Activated T-cell treated with anti-CD3 and anti-CD28 coated beads, Interleukin-2, amount 50 U/mL, for 72 hours (primary cell): ENCODE data around the gene NAA60. TPM values are rescaled to one million over a fixed set of nuclear protein-coding genes. Genes with fewer than 3 reads are reported as not detected.

Experiments
- ATAC-seq, 2 donors: fragments of 150-1000 bp; cut with Tn5 transposase; replicated peaks in 1 of 2; 2 replicates each; pipeline ENCODE4 v1.10.0; 2021; ENCODE audit warnings: moderate library complexity in 2 of 2, mild to moderate bottlenecking in 1 of 2
- DNase-seq, 2 donors: peaks; one replicate each; pipeline ENCODE4 v3.0.0; 2021 to 2022; ENCODE audit warnings: mixed read lengths in 1 of 2
- H3K27ac Mint-ChIP-seq: one replicate; pipeline ENCODE4 v1.8.0; 2022; ENCODE audit warnings: mild to moderate bottlenecking, moderate library complexity, mixed read lengths
- H3K27me3 Mint-ChIP-seq: one replicate; pipeline ENCODE4 v1.8.0; 2022; ENCODE audit warnings: low read depth, mixed read lengths
- H3K36me3 Mint-ChIP-seq, 2 donors: one replicate each; pipeline ENCODE4 v1.8.0; 2022; ENCODE audit warnings: mixed read lengths in 2 of 2, mild to moderate bottlenecking in 1 of 2; ENCODE audit not compliant: insufficient read depth in 2 of 2
- H3K4me1 Mint-ChIP-seq: one replicate; pipeline ENCODE4 v1.8.0; 2022; ENCODE audit warnings: low read depth, mixed read lengths
- H3K4me3 Mint-ChIP-seq, 2 donors: one replicate each; pipeline ENCODE4 v1.8.0; 2022; ENCODE audit warnings: mild to moderate bottlenecking in 2 of 2, mixed read lengths in 2 of 2, moderate library complexity in 2 of 2
- H3K9me3 Mint-ChIP-seq, 2 donors: one replicate each; pipeline ENCODE4 v1.8.0; 2022; ENCODE audit warnings: mixed read lengths in 2 of 2
- total RNA-seq, 2 donors: library from RNA; stranded (reverse); gene quantifications; one replicate each; pipeline ENCODE4 v1.2.3, GENCODE V29; 2022

Gene NAA60
- 10 to 100 TPM; 58.5 to 69.7 TPM for total RNA-seq

DNA sequence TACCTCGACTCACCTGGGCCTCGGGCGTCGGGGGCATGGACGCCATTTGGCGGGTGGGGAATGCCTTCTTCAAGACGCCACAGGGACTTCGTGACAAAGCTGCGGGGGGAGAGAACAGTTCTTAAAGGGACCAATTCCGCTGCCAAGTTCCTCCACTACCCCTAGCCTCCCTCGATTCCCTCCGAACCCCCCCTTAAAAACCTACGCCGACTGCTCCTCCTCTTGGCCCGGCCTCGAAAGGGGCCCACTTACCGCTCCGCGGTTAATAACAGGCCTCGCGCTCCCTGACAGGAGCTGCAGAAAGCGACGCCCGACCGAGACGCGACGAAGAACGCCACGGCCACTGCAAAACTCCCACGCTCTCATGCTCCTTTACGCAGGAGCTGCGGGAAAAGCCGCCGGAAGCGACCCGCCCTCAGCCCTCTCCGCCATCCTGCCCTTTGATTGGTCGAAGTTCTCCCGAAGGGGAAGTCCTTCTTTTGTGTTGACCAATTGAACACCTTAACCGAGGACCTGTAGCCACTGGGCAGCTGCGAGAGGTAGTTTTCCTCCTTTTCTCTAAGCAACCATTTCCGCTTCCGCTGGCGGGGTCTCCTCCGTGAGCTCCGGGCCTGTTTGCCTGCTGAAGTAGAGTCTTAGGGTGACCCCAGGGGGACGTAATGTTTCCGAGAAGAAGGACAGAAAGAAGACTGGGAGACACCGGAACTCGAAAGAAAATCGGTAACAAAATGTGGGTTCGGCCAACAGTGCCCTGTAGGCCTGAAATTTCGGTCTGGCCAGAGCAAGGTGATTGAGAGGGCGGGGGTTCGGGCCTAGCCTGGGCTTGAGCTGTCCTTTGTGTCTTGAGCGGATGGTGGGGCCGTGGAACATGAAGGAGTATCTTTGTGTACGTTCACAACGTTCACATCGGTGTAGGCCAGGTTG lies at the start of gene NAA60, which contains the start of gene ZNF597:
Gene NAA60, plus strand, starts transcription at position 573 of the 924 bp plus-strand sequence. CDS start 32,548 bp downstream, outside the sequence.
Gene ZNF597, minus strand, starts transcription at position 397 of the 924 bp plus-strand sequence. Its CDS starts 351 bp downstream, at position 46.
- H3K4me1 Mint-ChIP-seq, result peaks cover 13% of the 10 kb centered on the region
- peak within 1 kb of the TSS; percentile 95 to 99 for H3K4me3 Mint-ChIP-seq
- H3K27ac Mint-ChIP-seq, result peak within 1 kb of the TSS; percentile 99
- H3K36me3 Mint-ChIP-seq, result peaks cover 23 to 26% of the 10 kb centered on the region in 2 donors
- ATAC-seq (peak; percentile 91 to 92), DNase-seq (peak; percentile 82 to 89)
- H3K9me3 Mint-ChIP-seq, result peaks cover 3 to 4% of the 10 kb centered on the region in 2 donors
- H3K27me3 Mint-ChIP-seq, result no peaks in the 10 kb centered on the region

DNA sequence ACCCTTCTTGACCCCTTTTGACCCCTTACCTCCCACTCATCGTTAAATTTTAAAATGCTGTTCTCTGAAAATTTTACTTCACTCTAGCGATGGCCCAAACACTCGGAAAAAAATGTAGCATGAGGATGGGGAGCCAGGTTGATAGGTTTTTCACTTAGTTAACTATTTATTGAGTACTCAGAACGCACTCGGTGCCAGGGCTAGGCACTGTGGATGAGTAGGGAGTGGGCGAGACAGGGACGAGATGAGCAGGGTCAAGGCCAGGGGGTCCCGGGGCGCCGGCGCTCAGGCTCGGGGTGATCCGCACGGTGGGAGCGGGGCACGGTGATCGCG lies 43.1 kb upstream of the NAA60 start:
- peak; percentile 40 to 43 for ATAC-seq
- peak overlapping the region; percentile 86 to 99 for H3K4me3 Mint-ChIP-seq
- H3K36me3 Mint-ChIP-seq, result peaks cover 48 to 70% of the 10 kb centered on the region in 2 donors
- no peak for DNase-seq
- no peaks in the 10 kb centered on the region for H3K27me3 Mint-ChIP-seq
- peaks cover 18 to 25% of the 10 kb centered on the region in 2 donors for H3K9me3 Mint-ChIP-seq
- peaks cover 52% of the 10 kb centered on the region for H3K4me1 Mint-ChIP-seq
- H3K27ac Mint-ChIP-seq, result peak overlapping the region; percentile 88

DNA sequence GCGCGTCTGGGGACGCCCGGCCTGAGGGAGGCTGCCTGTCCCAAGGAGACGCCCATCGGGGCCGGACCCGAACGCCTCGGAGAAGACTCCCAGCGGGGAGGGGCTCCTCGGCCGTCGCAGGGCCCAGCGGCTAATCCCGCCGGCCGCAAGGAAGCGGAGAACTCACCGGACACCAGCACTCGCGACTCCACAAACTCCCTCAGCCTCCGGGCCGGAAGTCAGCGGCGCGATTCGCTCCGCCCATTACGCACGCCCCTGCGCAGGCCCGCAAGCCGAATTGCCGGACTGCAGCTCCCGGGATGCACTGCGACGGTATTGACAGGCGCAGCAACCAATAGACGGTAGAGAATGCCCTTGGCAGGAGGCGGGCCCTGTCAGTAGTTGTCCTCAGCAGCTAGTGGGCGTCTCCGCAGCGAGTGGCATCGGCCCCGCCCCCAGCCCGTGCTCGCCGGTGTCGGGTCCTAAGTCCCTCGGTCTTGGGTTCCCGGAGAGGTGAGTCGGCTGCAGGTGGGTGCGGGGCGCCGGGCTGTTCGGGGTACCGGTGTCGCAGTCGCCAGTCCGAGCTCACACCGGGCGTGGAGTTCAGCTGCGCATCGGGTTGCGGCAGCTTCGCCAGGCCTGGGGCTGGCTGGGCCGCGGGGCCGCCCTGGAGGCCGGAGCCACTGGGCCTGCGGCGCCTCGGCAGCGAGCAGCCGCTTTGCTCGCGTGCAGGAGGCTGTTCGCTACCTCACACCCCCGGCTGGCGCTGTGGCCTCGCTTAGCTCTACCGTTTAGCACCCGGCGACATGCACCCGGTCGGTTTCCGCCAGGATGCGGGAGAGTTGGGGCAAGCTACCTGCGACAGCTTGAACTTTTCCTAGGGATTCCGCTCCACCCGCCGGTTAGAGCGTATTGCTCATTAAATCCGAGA lies 42.4 kb upstream of the NAA60 start, which contains the start of the genes ZNF174 and ZSCAN32:
Gene ZNF174, plus strand, starts transcription at position 437 of the 910 bp plus-strand sequence. CDS start 790 bp downstream, outside the sequence.
Gene ZSCAN32, minus strand, starts transcription at position 226 of the 910 bp plus-strand sequence. CDS start 3,447 bp downstream, outside the sequence.
- DNase-seq (peak; percentile 98 to 99), ATAC-seq (peak; percentile 98)
- no peaks in the 10 kb centered on the region for H3K27me3 Mint-ChIP-seq
- peak within 1 kb of the TSS; percentile 88 for H3K27ac Mint-ChIP-seq
- H3K4me1 Mint-ChIP-seq, result peaks cover 49% of the 10 kb centered on the region
- peak within 1 kb of the TSS; percentile 86 to 99 for H3K4me3 Mint-ChIP-seq
- H3K9me3 Mint-ChIP-seq, result peaks cover 18 to 26% of the 10 kb centered on the region in 2 donors
- peaks cover 49 to 68% of the 10 kb centered on the region in 2 donors for H3K36me3 Mint-ChIP-seq

- ATAC-seq (no peak), DNase-seq (no peak)
- Mint-ChIP-seq H3K36me3 (peaks cover 49 to 68% of the 10 kb centered on the region in 2 donors), H3K4me3 (peak overlapping the region; percentile 86 to 99), H3K27ac (peak overlapping the region; percentile 69), H3K27me3 (no peaks in the 10 kb centered on the region), H3K4me1 (peaks cover 43% of the 10 kb centered on the region), H3K9me3 (peaks cover 11 to 25% of the 10 kb centered on the region in 2 donors)
Measured at GRCh38 chr16:3401719-3402397, 41.6 kb upstream of the NAA60 start.

DNA sequence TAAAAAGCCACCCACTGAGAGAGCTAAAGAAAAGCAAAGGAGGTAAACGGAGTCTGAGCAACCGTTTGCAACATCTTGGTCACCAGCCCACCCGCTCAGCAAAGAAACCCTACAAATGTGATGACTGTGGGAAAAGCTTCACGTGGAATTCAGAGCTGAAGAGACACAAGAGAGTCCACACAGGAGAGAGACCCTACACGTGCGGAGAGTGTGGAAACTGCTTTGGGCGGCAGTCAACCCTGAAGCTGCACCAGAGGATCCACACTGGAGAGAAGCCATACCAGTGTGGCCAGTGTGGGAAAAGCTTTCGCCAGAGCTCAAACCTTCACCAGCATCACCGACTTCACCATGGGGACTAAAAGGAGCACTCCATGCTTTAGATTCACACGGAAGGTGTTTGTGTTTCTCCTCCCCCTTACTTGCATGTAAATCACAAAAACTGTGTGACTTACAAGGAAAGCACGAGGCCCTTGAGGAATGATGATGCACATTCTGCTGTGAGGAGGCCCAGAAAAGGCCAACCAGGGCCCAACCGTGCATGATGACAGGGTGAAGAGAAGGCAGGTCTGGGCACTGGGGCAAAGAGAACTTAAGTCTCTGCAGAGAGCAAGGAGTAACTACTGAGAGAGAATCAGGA lies 34.8 kb upstream of the NAA60 start:
- Mint-ChIP-seq H3K4me1 (no peaks in the 10 kb centered on the region), H3K27me3 (no peaks in the 10 kb centered on the region), H3K36me3 (peaks cover 56 to 70% of the 10 kb centered on the region in 2 donors), H3K9me3 (peaks cover 10 to 42% of the 10 kb centered on the region in 2 donors), H3K4me3 (no peak overlapping the region), H3K27ac (no peak overlapping the region)
- no peak for ATAC-seq
- DNase-seq, result no peak

DNA sequence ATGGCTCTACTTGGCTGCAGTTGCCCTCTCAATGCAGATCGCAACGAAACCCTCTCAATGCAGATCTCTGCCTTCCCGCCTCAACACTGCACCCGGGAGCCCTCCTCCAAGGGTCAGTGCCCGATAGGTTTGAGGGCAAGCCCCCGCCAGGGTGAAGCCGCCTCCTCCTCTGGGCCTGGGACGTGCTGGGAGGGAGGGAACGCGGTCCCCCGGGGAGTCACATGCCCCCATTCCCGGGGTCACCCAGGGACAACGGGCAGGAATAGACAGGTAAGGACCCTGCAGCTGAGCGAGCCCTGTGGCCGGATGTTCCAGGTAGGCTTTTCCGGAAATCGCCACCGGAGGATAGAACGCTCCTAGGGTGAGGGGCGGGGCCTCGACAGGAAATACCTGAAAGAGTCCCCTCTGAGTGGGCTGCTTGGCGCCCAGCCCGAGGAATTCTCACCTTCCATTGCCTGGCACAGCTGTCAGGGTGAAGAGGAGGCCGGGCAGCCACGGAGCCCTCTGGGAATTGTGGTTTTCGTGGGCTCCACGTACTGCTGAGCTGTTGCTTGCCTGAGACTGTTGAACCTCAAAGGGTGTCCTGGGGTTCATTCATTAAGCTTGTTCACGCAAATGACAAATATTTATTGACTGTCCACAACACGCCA lies 29.6 kb upstream of the NAA60 start:
- peaks cover 13 to 24% of the 10 kb centered on the region in 2 donors for H3K9me3 Mint-ChIP-seq
- ATAC-seq, result no peak
- H3K4me3 Mint-ChIP-seq, result no peak overlapping the region
- peaks cover 23 to 27% of the 10 kb centered on the region in 2 donors for H3K36me3 Mint-ChIP-seq
- H3K27ac Mint-ChIP-seq, result no peak overlapping the region
- H3K27me3 Mint-ChIP-seq, result no peaks in the 10 kb centered on the region
- no peak for DNase-seq
- no peaks in the 10 kb centered on the region for H3K4me1 Mint-ChIP-seq

DNA sequence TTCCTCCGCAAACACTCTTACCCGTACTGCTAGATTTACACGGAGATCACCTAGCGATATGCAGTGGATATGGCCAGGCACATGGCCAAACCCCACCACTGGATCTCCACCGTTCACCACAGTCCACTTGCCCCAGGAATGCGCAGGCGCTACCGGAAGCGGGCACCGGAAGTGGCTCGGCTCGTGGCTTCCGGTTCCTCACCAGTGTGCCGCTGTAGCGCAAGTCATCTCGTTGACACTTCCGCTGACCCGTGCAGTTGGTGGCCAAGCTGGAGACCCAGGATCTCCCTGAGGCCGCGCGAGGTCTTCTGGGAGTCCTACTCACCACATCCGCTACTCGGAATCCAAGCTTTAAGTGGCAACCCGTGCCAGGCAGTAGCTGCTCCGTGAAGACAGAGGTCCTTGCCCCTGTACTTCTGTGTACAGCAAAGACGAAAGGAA lies 11.7 kb upstream of the NAA60 start:
- peak overlapping the region; percentile 55 for H3K27ac Mint-ChIP-seq
- H3K4me3 Mint-ChIP-seq, result peak overlapping the region; percentile 80
- peak; percentile 66 to 68 for DNase-seq
- no peaks in the 10 kb centered on the region for H3K27me3 Mint-ChIP-seq
- peak; percentile 95 for ATAC-seq
- peaks cover 21% of the 10 kb centered on the region for H3K4me1 Mint-ChIP-seq
- no peaks in the 10 kb centered on the region for H3K9me3 Mint-ChIP-seq
- H3K36me3 Mint-ChIP-seq, result peaks cover 11 to 21% of the 10 kb centered on the region in 2 donors

GRCh38 chr16:3434373-3434772 lies 9.1 kb upstream of the NAA60 start:
- no peaks in the 10 kb centered on the region for H3K27me3 Mint-ChIP-seq
- H3K9me3 Mint-ChIP-seq, result no peaks in the 10 kb centered on the region
- H3K36me3 Mint-ChIP-seq, result peaks cover 16 to 29% of the 10 kb centered on the region in 2 donors
- peaks cover 22% of the 10 kb centered on the region for H3K4me1 Mint-ChIP-seq
- peak in 1 of 2 donors; percentile 35 for ATAC-seq
- DNase-seq, result no peak
- peak overlapping the region in 1 of 2 donors; percentile 39 for H3K4me3 Mint-ChIP-seq
- H3K27ac Mint-ChIP-seq, result peak overlapping the region; percentile 34

DNA sequence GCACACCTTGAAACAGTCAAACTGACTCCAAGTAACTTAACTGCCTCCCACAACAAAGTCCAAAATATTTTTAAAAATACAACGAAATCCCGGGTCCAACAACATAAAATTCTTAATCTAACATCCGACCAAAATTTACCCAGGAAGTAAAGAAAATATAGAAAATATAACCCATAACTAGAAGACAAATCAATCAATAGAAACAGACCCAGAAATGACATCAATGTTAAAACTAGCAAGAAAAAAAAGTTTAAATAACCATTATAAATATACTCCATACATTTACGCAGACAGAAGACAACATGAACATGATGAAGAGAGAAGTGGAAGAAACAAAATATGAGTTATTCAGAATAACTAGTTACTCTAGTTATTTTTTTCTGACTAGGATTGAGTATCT lies 3.8 kb upstream of the NAA60 start:
- Mint-ChIP-seq H3K4me1 (peaks cover 9% of the 10 kb centered on the region), H3K27ac (no peak overlapping the region), H3K36me3 (peaks cover 22 to 27% of the 10 kb centered on the region in 2 donors), H3K27me3 (no peaks in the 10 kb centered on the region), H3K9me3 (peaks cover 3 to 4% of the 10 kb centered on the region in 2 donors), H3K4me3 (no peak overlapping the region)
- no peak for DNase-seq
- no peak for ATAC-seq

- H3K27me3 Mint-ChIP-seq, result no peaks in the 10 kb centered on the region
- peak overlapping the region; percentile 95 to 99 for H3K4me3 Mint-ChIP-seq
- ATAC-seq (peak; percentile 78 to 83), DNase-seq (peak; percentile 60 to 61)
- H3K27ac Mint-ChIP-seq, result peak overlapping the region; percentile 99
- H3K4me1 Mint-ChIP-seq, result peaks cover 13% of the 10 kb centered on the region
- peaks cover 20 to 23% of the 10 kb centered on the region in 2 donors for H3K36me3 Mint-ChIP-seq
- peaks cover 3 to 4% of the 10 kb centered on the region in 2 donors for H3K9me3 Mint-ChIP-seq
Measured at GRCh38 chr16:3444032-3444388, 530 bp downstream of the NAA60 start.

GRCh38 chr16:3454093-3454492 lies 10.6 kb downstream of the NAA60 start:
- H3K36me3 Mint-ChIP-seq, result peaks cover 1 to 2% of the 10 kb centered on the region in 2 donors
- ATAC-seq, result no peak
- no peak overlapping the region for H3K4me3 Mint-ChIP-seq
- no peak for DNase-seq
- H3K4me1 Mint-ChIP-seq, result peaks cover 20% of the 10 kb centered on the region
- H3K27ac Mint-ChIP-seq, result no peak overlapping the region
- no peaks in the 10 kb centered on the region for H3K27me3 Mint-ChIP-seq
- no peaks in the 10 kb centered on the region for H3K9me3 Mint-ChIP-seq
